GM23338 (cell line): ENCODE measurements around the gene ADAMTS10. TPM values are rescaled to one million over a fixed set of nuclear protein-coding genes. Genes with fewer than 3 reads are reported as not detected.

Source experiments
- ATAC-seq: fragments of 200-7000 bp; cut with Tn5 transposase; 3 replicates; pipeline ENCODE4 v1.9.1; 2020
- DNase-seq: peaks from one replicate; pipeline ENCODE4 v3.0.0-alpha.2; 2015; ENCODE audit warnings: low spot score
- H2AFZ ChIP-seq: fragments of 200-600 bp; sonication (generic); 2 replicates; pipeline ENCODE4 v1.8.0; 2016; ENCODE audit warnings: antibody characterized with exemption, mild to moderate bottlenecking, moderate library complexity
- H3F3A ChIP-seq: fragments of 200-600 bp; sonication (generic); replicated peaks from 2 replicates; pipeline ENCODE4 v1.8.0; 2017; ENCODE audit warnings: antibody characterized with exemption, mixed run types, low read depth
- H3K27ac ChIP-seq: fragments of 200-600 bp; sonication (generic); 2 replicates; pipeline ENCODE4 v1.6.1; 2016; ENCODE audit warnings: low read depth
- H3K27me3 ChIP-seq: fragments of 200-600 bp; sonication (generic); 2 replicates; pipeline ENCODE4 v1.8.0; 2016; ENCODE audit warnings: mild to moderate bottlenecking, mixed run types, moderate library complexity; ENCODE audit not compliant: insufficient read depth
- H3K36me3 ChIP-seq: fragments of 200-600 bp; sonication (generic); 2 replicates; pipeline ENCODE4 v1.8.0; 2016; ENCODE audit warnings: mild to moderate bottlenecking; ENCODE audit not compliant: insufficient read depth
- H3K4me1 ChIP-seq: fragments of 200-600 bp; sonication (generic); 2 replicates; pipeline ENCODE4 v1.8.0; 2016; ENCODE audit warnings: mild to moderate bottlenecking, moderate library complexity; ENCODE audit not compliant: insufficient read depth
- H3K4me2 ChIP-seq: fragments of 200-600 bp; sonication (generic); 2 replicates; pipeline ENCODE4 v1.7.1; 2017; ENCODE audit warnings: mixed run types
- H3K4me3 ChIP-seq: fragments of 200-600 bp; sonication (generic); 2 replicates; pipeline ENCODE4 v1.6.1; 2016; ENCODE audit warnings: mixed run types
- H3K79me2 ChIP-seq: fragments of 200-600 bp; sonication (generic); replicated peaks from 2 replicates; pipeline ENCODE4 v1.8.0; 2017; ENCODE audit warnings: mild to moderate bottlenecking; ENCODE audit not compliant: insufficient read depth
- H3K9me2 ChIP-seq: fragments of 200-600 bp; sonication (generic); 2 replicates; pipeline ENCODE4 v1.8.0; 2017; ENCODE audit not compliant: insufficient read depth
- H4K20me1 ChIP-seq: fragments of 200-600 bp; sonication (generic); replicated peaks from 2 replicates; pipeline ENCODE4 v1.8.0; 2017; ENCODE audit warnings: mild to moderate bottlenecking; ENCODE audit not compliant: insufficient read depth
- H3K27ac Mint-ChIP-seq: 2 replicates; pipeline ENCODE4 v1.8.0; 2020; ENCODE audit warnings: inconsistent platforms, mild to moderate bottlenecking, moderate library complexity, mixed read lengths
- H3K27me3 Mint-ChIP-seq: 3 replicates; pipeline ENCODE4 v1.8.0; 2022; ENCODE audit warnings: low read depth, mild to moderate bottlenecking, moderate library complexity, mixed read lengths, inconsistent platforms; ENCODE audit not compliant: insufficient read depth, poor library complexity
- H3K36me3 Mint-ChIP-seq: 3 replicates; pipeline ENCODE4 v1.8.0; 2021; ENCODE audit warnings: low read depth, mild to moderate bottlenecking, inconsistent platforms, moderate library complexity, mixed read lengths
- H3K4me1 Mint-ChIP-seq: 3 replicates; pipeline ENCODE4 v1.8.0; 2020; ENCODE audit warnings: mild to moderate bottlenecking, inconsistent platforms, mixed read lengths
- H3K4me3 Mint-ChIP-seq: 3 replicates; pipeline ENCODE4 v1.8.0; 2021; ENCODE audit warnings: moderate library complexity, mild to moderate bottlenecking, inconsistent platforms, mixed read lengths
- H3K9me3 Mint-ChIP-seq: 3 replicates; pipeline ENCODE4 v1.8.0; 2020; ENCODE audit warnings: moderate library complexity, mild to moderate bottlenecking, inconsistent platforms, mixed read lengths
- CREB1 ChIP-seq: fragments of 250-450 bp; sonication (Bioruptor Pico); IDR thresholded peaks from 2 replicates; pipeline ENCODE4 v1.5.0; 2020; ENCODE audit warnings: low read depth, mild to moderate bottlenecking, moderate library complexity
- EZH2phosphoT487 ChIP-seq: fragments of 200-600 bp; sonication (generic); IDR thresholded peaks from one replicate; pipeline ENCODE4 v1.8.1; 2018; ENCODE audit warnings: antibody characterized with exemption; ENCODE audit not compliant: unreplicated experiment
- STAT1 ChIP-seq: IDR thresholded peaks from one replicate; pipeline ENCODE4 v1.6.1; 2016; ENCODE audit warnings: antibody characterized with exemption; ENCODE audit not compliant: unreplicated experiment
- ZNF331 ChIP-seq: fragments of 250-450 bp; sonication (Bioruptor Pico); IDR thresholded peaks from 2 replicates; pipeline ENCODE4 v1.5.0; 2020; ENCODE audit warnings: low read depth, mild to moderate bottlenecking, moderate library complexity
- polyA plus RNA-seq: library from polyadenylated mRNA; unstranded; fragments of >200 nt; fragmentation: Nextera tagmentation; extraction: Ambion mirVana; gene quantifications from 2 replicates; pipeline ENCODE4 v1.2.1, GENCODE V29; 2016
- total RNA-seq: library from RNA; depleted of rRNA; stranded (reverse); fragments of >200 nt; shearing (Covaris generic); gene quantifications from 2 replicates; pipeline ENCODE4 v1.2.3, GENCODE V29; 2014
- TF ChIP-seq, protein P1 (sequence below): IDR thresholded peaks from 2 replicates; pipeline ENCODE4 v1.6.1; 2016; ENCODE audit warnings: antibody characterized with exemption
- TF ChIP-seq, protein P2 (sequence below): IDR thresholded peaks from one replicate; pipeline ENCODE4 v1.6.1; 2018; ENCODE audit warnings: antibody characterized with exemption; ENCODE audit not compliant: unreplicated experiment

ADAMTS10 gene
- total and polyA plus RNA-seq, 2 experiments from 2014 or later = 5.0 to 25.9 TPM

DNA sequence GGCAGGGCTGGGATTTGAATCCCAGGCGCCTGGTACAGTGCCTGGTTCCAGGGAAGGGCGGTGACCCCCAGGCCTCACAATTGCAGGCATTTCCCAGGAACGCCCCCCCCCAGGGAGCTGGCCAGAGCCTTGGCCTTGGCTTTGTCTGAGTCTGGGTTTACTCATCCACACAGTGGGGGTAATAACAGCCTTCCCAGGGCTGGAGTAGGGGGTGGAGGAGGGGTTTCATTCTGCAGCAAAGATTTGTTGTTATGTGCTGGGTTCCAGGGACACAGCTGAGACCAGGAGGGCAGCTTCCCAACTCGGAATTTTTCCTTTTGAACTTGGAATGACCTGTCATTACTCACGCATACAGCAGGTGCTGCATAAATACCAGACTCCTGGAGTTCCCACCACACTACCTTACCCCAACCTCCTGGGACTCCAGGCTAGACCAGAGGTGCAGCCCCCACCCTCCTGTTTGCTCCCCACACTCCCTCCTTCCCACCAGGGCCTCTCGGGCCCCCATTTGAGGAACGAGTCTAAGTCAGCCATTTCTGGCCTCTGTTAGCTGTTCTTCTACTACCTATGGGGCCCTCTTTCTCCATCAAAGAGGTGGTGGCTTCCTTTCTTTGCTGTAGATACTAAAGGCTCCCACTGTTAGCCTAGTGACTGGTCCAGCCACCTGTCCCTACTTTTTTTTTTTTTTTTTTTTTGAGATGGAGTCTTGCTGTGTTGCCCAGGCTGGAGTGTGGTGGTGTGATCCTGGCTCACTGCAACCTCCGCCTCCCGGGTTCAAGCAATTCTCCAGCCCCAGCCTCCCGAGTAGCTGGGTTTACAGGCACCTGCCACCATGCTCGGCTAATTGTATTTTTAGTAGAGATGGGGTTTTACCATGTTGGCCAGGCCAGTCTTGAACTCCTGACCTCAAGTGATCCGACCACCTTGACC, 1.6 kb upstream of the ADAMTS10 start (continued):
- TF ChIP-seq STAT1 = no peak
- TF ChIP-seq EZH2phosphoT487 = no peak
- no peak for TF ChIP-seq ZNF331 (CRISPR knock-in tag)
- no peak for TF ChIP-seq CREB1 (CRISPR knock-in tag)
- TF ChIP-seq, protein P1, sequence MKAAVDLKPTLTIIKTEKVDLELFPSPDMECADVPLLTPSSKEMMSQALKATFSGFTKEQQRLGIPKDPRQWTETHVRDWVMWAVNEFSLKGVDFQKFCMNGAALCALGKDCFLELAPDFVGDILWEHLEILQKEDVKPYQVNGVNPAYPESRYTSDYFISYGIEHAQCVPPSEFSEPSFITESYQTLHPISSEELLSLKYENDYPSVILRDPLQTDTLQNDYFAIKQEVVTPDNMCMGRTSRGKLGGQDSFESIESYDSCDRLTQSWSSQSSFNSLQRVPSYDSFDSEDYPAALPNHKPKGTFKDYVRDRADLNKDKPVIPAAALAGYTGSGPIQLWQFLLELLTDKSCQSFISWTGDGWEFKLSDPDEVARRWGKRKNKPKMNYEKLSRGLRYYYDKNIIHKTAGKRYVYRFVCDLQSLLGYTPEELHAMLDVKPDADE = no peak
- TF ChIP-seq, protein P2, sequence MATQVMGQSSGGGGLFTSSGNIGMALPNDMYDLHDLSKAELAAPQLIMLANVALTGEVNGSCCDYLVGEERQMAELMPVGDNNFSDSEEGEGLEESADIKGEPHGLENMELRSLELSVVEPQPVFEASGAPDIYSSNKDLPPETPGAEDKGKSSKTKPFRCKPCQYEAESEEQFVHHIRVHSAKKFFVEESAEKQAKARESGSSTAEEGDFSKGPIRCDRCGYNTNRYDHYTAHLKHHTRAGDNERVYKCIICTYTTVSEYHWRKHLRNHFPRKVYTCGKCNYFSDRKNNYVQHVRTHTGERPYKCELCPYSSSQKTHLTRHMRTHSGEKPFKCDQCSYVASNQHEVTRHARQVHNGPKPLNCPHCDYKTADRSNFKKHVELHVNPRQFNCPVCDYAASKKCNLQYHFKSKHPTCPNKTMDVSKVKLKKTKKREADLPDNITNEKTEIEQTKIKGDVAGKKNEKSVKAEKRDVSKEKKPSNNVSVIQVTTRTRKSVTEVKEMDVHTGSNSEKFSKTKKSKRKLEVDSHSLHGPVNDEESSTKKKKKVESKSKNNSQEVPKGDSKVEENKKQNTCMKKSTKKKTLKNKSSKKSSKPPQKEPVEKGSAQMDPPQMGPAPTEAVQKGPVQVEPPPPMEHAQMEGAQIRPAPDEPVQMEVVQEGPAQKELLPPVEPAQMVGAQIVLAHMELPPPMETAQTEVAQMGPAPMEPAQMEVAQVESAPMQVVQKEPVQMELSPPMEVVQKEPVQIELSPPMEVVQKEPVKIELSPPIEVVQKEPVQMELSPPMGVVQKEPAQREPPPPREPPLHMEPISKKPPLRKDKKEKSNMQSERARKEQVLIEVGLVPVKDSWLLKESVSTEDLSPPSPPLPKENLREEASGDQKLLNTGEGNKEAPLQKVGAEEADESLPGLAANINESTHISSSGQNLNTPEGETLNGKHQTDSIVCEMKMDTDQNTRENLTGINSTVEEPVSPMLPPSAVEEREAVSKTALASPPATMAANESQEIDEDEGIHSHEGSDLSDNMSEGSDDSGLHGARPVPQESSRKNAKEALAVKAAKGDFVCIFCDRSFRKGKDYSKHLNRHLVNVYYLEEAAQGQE = no peak

DNA sequence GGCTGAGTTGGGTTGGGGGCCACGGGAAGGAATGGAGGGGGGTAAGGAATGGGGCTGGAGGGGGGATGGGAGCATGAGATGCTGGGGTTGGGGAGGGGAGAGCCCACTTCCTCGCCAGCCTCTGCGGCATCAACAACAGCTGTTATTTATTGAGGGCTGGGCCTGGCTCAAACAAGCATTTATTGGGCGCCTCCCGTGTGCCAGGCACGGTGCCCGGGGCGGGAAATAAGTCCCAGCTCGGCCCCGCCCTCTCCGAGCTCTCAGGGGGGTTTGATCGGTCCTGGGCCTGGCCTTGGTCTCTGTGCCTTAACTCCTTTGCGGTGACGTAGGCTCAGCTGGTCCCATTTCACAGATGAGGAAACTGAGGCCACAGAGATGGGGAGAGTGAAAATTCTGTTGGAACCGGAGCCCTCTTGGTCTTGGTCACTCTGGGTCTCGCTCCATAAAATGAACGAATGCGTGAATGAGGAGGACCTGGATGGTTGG, 919 bp upstream of the ADAMTS10 start:
- ATAC-seq = no peak
- Mint-ChIP-seq H3K4me1 (peaks cover 31% of the 10 kb centered on the region), H3K36me3 (peaks cover 19% of the 10 kb centered on the region), H3K9me3 (peaks cover 8% of the 10 kb centered on the region; the same call in 2 of the 3 replicates), H3K4me3 (peak overlapping the region; percentile 56), H3K27ac (peak overlapping the region; percentile 66; the same call in 1 of the 2 replicates), H3K27me3 (peaks cover 41% of the 10 kb centered on the region)
- Histone ChIP-seq H3K4me1 (peaks cover 22% of the 10 kb centered on the region), H3K4me3 (peak overlapping the region; percentile 18; the same call in 1 of the 2 replicates), H3K36me3 (peaks cover 5% of the 10 kb centered on the region; the same call in 1 of the 2 replicates), H3K79me2 (peaks cover 35% of the 10 kb centered on the region), H3K27me3 (no peaks in the 10 kb centered on the region), H3K9me2 (no peaks in the 10 kb centered on the region), H3K4me2 (peak overlapping the region; percentile 75), H2AFZ (no peak overlapping the region), H4K20me1 (no peaks in the 10 kb centered on the region), H3K27ac (peak overlapping the region; percentile 94), H3F3A (peaks cover 10% of the 10 kb centered on the region)
- DNase-seq = peak; percentile 59
- TF ChIP-seq, protein P1 = no peak
- TF ChIP-seq ZNF331 (CRISPR knock-in tag) (no peak), EZH2phosphoT487 (no peak)
- TF ChIP-seq, protein P2 = no peak
